ENCODE data around the gene GPR39.
"Not testable (repeated sequence)": the region's sequence is repeated elsewhere in the genome, so short reads cannot be mapped to it uniquely, and the experiment has no call there.

Gene GPR39

GRCh38 chr2:132416723-132417395 is at the start of gene GPR39:
Gene GPR39, plus strand, starts transcription at chr2:132416805.
- peak; percentile 87 for FAIRE-seq
- DNase-seq (ENCODE audit: insufficient read length, low spot score): no peak

- FAIRE-seq (no peak), DNase-seq (ENCODE audit: insufficient read length, low spot score) (no peak)
Measured at GRCh38 chr2:132368191-132368590, 48.4 kb upstream of the GPR39 start.

- no peak for DNase-seq (ENCODE audit: insufficient read length, low spot score)
- peak; percentile 9 for FAIRE-seq
Measured at GRCh38 chr2:132372276-132372675, 44.3 kb upstream of the GPR39 start.

GRCh38 chr2:132373391-132374135 is 43.0 kb upstream of the GPR39 start:
- DNase-seq (ENCODE audit: insufficient read length, low spot score) (no peak), FAIRE-seq (no peak)

- FAIRE-seq (no peak), DNase-seq (ENCODE audit: insufficient read length, low spot score) (no peak)
Measured at GRCh38 chr2:132374151-132374550, 42.5 kb upstream of the GPR39 start.

GRCh38 chr2:132374551-132374950 is 42.1 kb upstream of the GPR39 start:
- peak; percentile 32 for DNase-seq (ENCODE audit: insufficient read length, low spot score)
- no peak for FAIRE-seq

- DNase-seq (ENCODE audit: insufficient read length, low spot score): no peak
- no peak for FAIRE-seq
Measured at GRCh38 chr2:132374961-132375360, 41.6 kb upstream of the GPR39 start.

GRCh38 chr2:132381376-132381775 is 35.2 kb upstream of the GPR39 start:
- no peak for DNase-seq (ENCODE audit: insufficient read length, low spot score)
- FAIRE-seq: no peak

GRCh38 chr2:132383956-132384355 is 32.6 kb upstream of the GPR39 start:
- DNase-seq (ENCODE audit: insufficient read length, low spot score) (no peak), FAIRE-seq (no peak)

- DNase-seq (ENCODE audit: insufficient read length, low spot score): no peak
- no peak for FAIRE-seq
Measured at GRCh38 chr2:132384491-132385151, 32.0 kb upstream of the GPR39 start.

GRCh38 chr2:132387126-132387525 is 29.5 kb upstream of the GPR39 start:
- FAIRE-seq: no peak

GRCh38 chr2:132390076-132390475 is 26.5 kb upstream of the GPR39 start:
- no peak for DNase-seq (ENCODE audit: insufficient read length, low spot score)
- FAIRE-seq: no peak

More at GRCh38 chr2:132387126-132387525, 29.5 kb upstream of the GPR39 start:
- no peak for DNase-seq (ENCODE audit: insufficient read length, low spot score)

- no peak for FAIRE-seq
- no peak for DNase-seq (ENCODE audit: insufficient read length, low spot score)
Measured at GRCh38 chr2:132391378-132391777, 25.2 kb upstream of the GPR39 start.

GRCh38 chr2:132392221-132392620 is 24.4 kb upstream of the GPR39 start:
- FAIRE-seq: no peak
- no peak for DNase-seq (ENCODE audit: insufficient read length, low spot score)

- DNase-seq (ENCODE audit: insufficient read length, low spot score) (no peak), FAIRE-seq (no peak)
Measured at GRCh38 chr2:132392879-132393278, 23.7 kb upstream of the GPR39 start.

GRCh38 chr2:132397042-132397441 is 19.6 kb upstream of the GPR39 start:
- DNase-seq (ENCODE audit: insufficient read length, low spot score); FAIRE-seq: not testable (repeated sequence)

- FAIRE-seq: no peak
- no peak for DNase-seq (ENCODE audit: insufficient read length, low spot score)
Measured at GRCh38 chr2:132400169-132400900, 16.3 kb upstream of the GPR39 start.

GRCh38 chr2:132400901-132401240 is 15.7 kb upstream of the GPR39 start:
- DNase-seq (ENCODE audit: insufficient read length, low spot score): no peak
- no peak for FAIRE-seq

- no peak for FAIRE-seq
- DNase-seq (ENCODE audit: insufficient read length, low spot score): no peak
Measured at GRCh38 chr2:132401326-132401725, 15.3 kb upstream of the GPR39 start.

GRCh38 chr2:132403146-132403545 is 13.5 kb upstream of the GPR39 start:
- DNase-seq (ENCODE audit: insufficient read length, low spot score) (no peak), FAIRE-seq (no peak)

- FAIRE-seq: no peak
- DNase-seq (ENCODE audit: insufficient read length, low spot score): no peak
Measured at GRCh38 chr2:132404056-132404455, 12.5 kb upstream of the GPR39 start.

Data from HTR-8/SVneo (cell line).